HepG2 (cell line): ENCODE results near the gene ATP1A2. TPM values are rescaled to one million over a fixed set of nuclear protein-coding genes. Genes with fewer than 3 reads are reported as not detected.

Source experiments
- AGO1 ChIP-seq: fragments of 200-400 bp; formaldehyde crosslinking; IDR thresholded peaks from 2 replicates; pipeline ENCODE4 v1.6.1; 2017; ENCODE audit warnings: mild to moderate bottlenecking, low read depth, low read length, moderate library complexity; ENCODE audit not compliant: poor library complexity, severe bottlenecking
- FLYWCH1 ChIP-seq: sonication (generic); formaldehyde crosslinking; IDR thresholded peaks from 2 replicates; pipeline ENCODE4 v1.8.1; 2023; ENCODE audit warnings: mild to moderate bottlenecking, missing genetic modification reagents
- IRF2 ChIP-seq: IDR thresholded peaks from 2 replicates; pipeline ENCODE4 v1.6.1; 2018; ENCODE audit warnings: missing genetic modification reagents, missing compliant biosample characterization
- NR2F6 ChIP-seq, 2 experiments: IDR thresholded peaks; 2 replicates each; pipeline ENCODE4 v1.6.1; 2016; ENCODE audit warnings: antibody characterized with exemption in 1 of 2, mild to moderate bottlenecking in 1 of 2
- PPARG ChIP-seq: conservative IDR thresholded peaks from 2 replicates; pipeline ENCODE4 v1.6.1; 2016; ENCODE audit warnings: missing biosample characterization, missing genetic modification reagents
- SMAD3 ChIP-seq: sonication (generic); formaldehyde crosslinking; IDR thresholded peaks from 2 replicates; pipeline ENCODE4 v1.4.0; 2020; ENCODE audit warnings: missing genetic modification reagents
- ZC3H4 ChIP-seq: sonication (generic); formaldehyde crosslinking; IDR thresholded peaks from 2 replicates; pipeline ENCODE4 v1.4.0; 2020; ENCODE audit warnings: missing genetic modification reagents, borderline replicate concordance
- ZNF138 ChIP-seq: sonication (generic); formaldehyde crosslinking; IDR thresholded peaks from 2 replicates; pipeline ENCODE4 v1.5.0; 2020; ENCODE audit warnings: mild to moderate bottlenecking, low read depth, missing genetic modification reagents
- ZNF263 ChIP-seq: sonication (generic); formaldehyde crosslinking; IDR thresholded peaks from 2 replicates; pipeline ENCODE4 v1.4.0; 2020; ENCODE audit warnings: missing genetic modification reagents
- ZNF460 ChIP-seq: sonication (generic); formaldehyde crosslinking; IDR thresholded peaks from 2 replicates; pipeline ENCODE4 v1.5.1; 2020; ENCODE audit warnings: missing genetic modification reagents, mild to moderate bottlenecking, borderline replicate concordance
- ZNF614 ChIP-seq: IDR thresholded peaks from 2 replicates; pipeline ENCODE4 v1.6.1; 2018; ENCODE audit warnings: missing biosample characterization, missing genetic modification reagents, inconsistent platforms, borderline replicate concordance
- ZNF644 ChIP-seq: IDR thresholded peaks from 2 replicates; pipeline ENCODE4 v1.6.1; 2016; ENCODE audit warnings: low read depth
- ZNF878 ChIP-seq: sonication (generic); formaldehyde crosslinking; IDR thresholded peaks from 2 replicates; pipeline ENCODE4 v1.8.1; 2023; ENCODE audit warnings: mild to moderate bottlenecking, missing genetic modification reagents, moderate library complexity
- polyA plus RNA-seq, 8 experiments: library from polyadenylated mRNA; depleted of rRNA in 3 of 8; stranded (reverse) in 7 of 8; unstranded in 1 of 8; fragments of >200 nt; fragmentation: Illumina TruSeq in 4 of 8; extraction: Trizol in 4 of 8; gene quantifications; 2 replicates each; pipeline versions ENCODE4 v1.2.1 to v1.2.3, GENCODE V29; 2011 to 2016; ENCODE audit warnings: low read depth in 4 of 8, missing spikeins in 1 of 8, mixed read lengths in 1 of 8; ENCODE audit not compliant: insufficient read depth in 1 of 8
- total RNA-seq, 5 experiments: library from RNA; depleted of rRNA; stranded (reverse); fragments of >200 nt; fragmentation: Illumina TruSeq; extraction: Trizol; gene quantifications; 2 replicates each; pipeline ENCODE4 v1.2.3, GENCODE V29; 2016; ENCODE audit warnings: low read depth in 1 of 5
- TF ChIP-seq, protein P1 (sequence below): sonication (generic); formaldehyde crosslinking; IDR thresholded peaks from 2 replicates; pipeline ENCODE4 v1.4.0; 2020; ENCODE audit warnings: missing genetic modification reagents
- TF ChIP-seq, protein P2 (sequence below): sonication (generic); formaldehyde crosslinking; IDR thresholded peaks from 2 replicates; pipeline ENCODE4 v1.8.0; 2022; ENCODE audit warnings: missing genetic modification reagents, mild to moderate bottlenecking, inconsistent platforms, borderline replicate concordance
- TF ChIP-seq, protein P3 (sequence below): sonication (generic); formaldehyde crosslinking; IDR thresholded peaks from 2 replicates; pipeline ENCODE4 v1.5.0; 2020; ENCODE audit warnings: mild to moderate bottlenecking, missing genetic modification reagents, borderline replicate concordance
- TF ChIP-seq, protein P4 (sequence below): sonication (generic); formaldehyde crosslinking; IDR thresholded peaks from 2 replicates; pipeline ENCODE4 v1.4.0; 2020; ENCODE audit warnings: missing genetic modification reagents
- TF ChIP-seq, protein P5 (sequence below): sonication (generic); formaldehyde crosslinking; IDR thresholded peaks from 2 replicates; pipeline ENCODE4 v1.5.0; 2020; ENCODE audit warnings: missing genetic modification reagents

ATP1A2 gene
- total and polyA plus RNA-seq, 2 of the 13 experiments (the other 11 are each of a cell fraction or from before 2014, with no cell fraction given) = 0.16 TPM; not detected in 1

DNA sequence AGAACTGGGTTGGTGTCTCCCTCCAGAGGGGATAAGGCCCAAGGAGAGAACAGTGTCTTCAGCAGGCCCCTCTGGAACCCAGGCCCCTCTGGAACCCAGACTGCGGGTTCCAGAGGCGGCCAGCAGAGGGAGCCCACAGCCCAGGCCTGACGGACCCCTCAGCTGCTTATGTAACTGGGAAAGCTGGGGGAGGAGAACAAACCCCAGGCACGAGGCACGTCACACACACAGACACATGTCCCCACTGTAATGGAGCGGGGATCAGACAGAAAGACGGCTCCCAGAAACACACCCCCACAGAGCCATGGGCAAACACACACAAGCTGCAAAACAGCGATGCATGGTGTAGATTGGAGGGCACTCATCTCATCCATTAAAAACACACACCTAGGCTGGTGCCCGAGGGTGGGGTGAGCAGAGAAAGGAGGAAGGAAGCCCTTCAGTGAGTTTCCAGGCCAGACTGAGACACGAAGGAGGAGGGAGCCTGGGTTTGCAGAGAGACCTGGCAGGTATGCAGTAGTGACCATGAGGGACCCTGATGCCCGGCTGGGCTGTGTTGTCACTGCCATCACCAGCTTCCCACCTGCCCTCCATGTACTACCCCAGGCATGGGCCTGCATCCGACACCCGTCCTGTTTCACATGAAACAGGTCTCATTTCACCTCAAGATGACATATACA lies 14.4 kb upstream of the ATP1A2 start (continued):
- TF ChIP-seq, protein P1, sequence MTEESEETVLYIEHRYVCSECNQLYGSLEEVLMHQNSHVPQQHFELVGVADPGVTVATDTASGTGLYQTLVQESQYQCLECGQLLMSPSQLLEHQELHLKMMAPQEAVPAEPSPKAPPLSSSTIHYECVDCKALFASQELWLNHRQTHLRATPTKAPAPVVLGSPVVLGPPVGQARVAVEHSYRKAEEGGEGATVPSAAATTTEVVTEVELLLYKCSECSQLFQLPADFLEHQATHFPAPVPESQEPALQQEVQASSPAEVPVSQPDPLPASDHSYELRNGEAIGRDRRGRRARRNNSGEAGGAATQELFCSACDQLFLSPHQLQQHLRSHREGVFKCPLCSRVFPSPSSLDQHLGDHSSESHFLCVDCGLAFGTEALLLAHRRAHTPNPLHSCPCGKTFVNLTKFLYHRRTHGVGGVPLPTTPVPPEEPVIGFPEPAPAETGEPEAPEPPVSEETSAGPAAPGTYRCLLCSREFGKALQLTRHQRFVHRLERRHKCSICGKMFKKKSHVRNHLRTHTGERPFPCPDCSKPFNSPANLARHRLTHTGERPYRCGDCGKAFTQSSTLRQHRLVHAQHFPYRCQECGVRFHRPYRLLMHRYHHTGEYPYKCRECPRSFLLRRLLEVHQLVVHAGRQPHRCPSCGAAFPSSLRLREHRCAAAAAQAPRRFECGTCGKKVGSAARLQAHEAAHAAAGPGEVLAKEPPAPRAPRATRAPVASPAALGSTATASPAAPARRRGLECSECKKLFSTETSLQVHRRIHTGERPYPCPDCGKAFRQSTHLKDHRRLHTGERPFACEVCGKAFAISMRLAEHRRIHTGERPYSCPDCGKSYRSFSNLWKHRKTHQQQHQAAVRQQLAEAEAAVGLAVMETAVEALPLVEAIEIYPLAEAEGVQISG (CRISPR knock-in tag) = peak; percentile 45
- TF ChIP-seq, protein P2, sequence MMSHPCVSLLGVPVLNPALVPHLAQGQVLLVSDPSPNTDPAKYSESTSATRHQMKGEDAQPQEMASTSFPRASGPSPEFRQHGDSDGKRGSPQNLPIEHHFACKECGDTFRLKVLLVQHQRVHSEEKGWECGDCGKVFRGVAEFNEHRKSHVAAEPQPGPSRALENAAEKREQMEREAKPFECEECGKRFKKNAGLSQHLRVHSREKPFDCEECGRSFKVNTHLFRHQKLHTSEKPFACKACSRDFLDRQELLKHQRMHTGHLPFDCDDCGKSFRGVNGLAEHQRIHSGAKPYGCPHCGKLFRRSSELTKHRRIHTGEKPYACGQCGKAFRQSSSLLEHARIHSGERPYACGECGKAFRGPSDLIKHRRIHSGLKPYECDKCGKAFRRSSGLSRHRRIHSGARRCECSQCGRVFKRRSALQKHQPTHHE (CRISPR knock-in tag) = 0 out of 2 replicates have a peak, but pooled peaks have one; percentile 48
- TF ChIP-seq ZNF263 (CRISPR knock-in tag) (peak; percentile 45; the same call in 1 of the 2 replicates), ZNF644 (CRISPR knock-in tag) (no peak), ZNF138 (CRISPR knock-in tag) (no peak), SMAD3 (CRISPR knock-in tag) (0 out of 2 replicates have a peak, but pooled peaks have one; percentile 47), NR2F6 (IDR thresholded peaks at IDR 0.05) (no peak), NR2F6 (CRISPR knock-in tag; IDR thresholded peaks at IDR 0.05) (peak; percentile 45; the same call in 1 of the 2 replicates), FLYWCH1 (CRISPR knock-in tag) (no peak), AGO1 (no peak), ZC3H4 (CRISPR knock-in tag) (no peak), IRF2 (CRISPR knock-in tag) (0 out of 2 replicates have a peak, but pooled peaks have one; percentile 19), ZNF460 (CRISPR knock-in tag) (no peak), ZNF878 (CRISPR knock-in tag) (peak; percentile 50; the same call in 1 of the 2 replicates), PPARG (CRISPR knock-in tag) (no peak), ZNF614 (CRISPR knock-in tag) (no peak)
- TF ChIP-seq, protein P3, sequence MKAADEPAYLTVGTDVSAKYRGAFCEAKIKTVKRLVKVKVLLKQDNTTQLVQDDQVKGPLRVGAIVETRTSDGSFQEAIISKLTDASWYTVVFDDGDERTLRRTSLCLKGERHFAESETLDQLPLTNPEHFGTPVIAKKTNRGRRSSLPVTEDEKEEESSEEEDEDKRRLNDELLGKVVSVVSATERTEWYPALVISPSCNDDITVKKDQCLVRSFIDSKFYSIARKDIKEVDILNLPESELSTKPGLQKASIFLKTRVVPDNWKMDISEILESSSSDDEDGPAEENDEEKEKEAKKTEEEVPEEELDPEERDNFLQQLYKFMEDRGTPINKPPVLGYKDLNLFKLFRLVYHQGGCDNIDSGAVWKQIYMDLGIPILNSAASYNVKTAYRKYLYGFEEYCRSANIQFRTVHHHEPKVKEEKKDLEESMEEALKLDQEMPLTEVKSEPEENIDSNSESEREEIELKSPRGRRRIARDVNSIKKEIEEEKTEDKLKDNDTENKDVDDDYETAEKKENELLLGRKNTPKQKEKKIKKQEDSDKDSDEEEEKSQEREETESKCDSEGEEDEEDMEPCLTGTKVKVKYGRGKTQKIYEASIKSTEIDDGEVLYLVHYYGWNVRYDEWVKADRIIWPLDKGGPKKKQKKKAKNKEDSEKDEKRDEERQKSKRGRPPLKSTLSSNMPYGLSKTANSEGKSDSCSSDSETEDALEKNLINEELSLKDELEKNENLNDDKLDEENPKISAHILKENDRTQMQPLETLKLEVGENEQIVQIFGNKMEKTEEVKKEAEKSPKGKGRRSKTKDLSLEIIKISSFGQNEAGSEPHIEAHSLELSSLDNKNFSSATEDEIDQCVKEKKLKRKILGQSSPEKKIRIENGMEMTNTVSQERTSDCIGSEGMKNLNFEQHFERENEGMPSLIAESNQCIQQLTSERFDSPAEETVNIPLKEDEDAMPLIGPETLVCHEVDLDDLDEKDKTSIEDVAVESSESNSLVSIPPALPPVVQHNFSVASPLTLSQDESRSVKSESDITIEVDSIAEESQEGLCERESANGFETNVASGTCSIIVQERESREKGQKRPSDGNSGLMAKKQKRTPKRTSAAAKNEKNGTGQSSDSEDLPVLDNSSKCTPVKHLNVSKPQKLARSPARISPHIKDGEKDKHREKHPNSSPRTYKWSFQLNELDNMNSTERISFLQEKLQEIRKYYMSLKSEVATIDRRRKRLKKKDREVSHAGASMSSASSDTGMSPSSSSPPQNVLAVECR = peak; percentile 65; the same call in 1 of the 2 replicates
- TF ChIP-seq, protein P4, sequence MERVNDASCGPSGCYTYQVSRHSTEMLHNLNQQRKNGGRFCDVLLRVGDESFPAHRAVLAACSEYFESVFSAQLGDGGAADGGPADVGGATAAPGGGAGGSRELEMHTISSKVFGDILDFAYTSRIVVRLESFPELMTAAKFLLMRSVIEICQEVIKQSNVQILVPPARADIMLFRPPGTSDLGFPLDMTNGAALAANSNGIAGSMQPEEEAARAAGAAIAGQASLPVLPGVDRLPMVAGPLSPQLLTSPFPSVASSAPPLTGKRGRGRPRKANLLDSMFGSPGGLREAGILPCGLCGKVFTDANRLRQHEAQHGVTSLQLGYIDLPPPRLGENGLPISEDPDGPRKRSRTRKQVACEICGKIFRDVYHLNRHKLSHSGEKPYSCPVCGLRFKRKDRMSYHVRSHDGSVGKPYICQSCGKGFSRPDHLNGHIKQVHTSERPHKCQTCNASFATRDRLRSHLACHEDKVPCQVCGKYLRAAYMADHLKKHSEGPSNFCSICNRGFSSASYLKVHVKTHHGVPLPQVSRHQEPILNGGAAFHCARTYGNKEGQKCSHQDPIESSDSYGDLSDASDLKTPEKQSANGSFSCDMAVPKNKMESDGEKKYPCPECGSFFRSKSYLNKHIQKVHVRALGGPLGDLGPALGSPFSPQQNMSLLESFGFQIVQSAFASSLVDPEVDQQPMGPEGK (CRISPR knock-in tag) = peak; percentile 92
- TF ChIP-seq, protein P5, sequence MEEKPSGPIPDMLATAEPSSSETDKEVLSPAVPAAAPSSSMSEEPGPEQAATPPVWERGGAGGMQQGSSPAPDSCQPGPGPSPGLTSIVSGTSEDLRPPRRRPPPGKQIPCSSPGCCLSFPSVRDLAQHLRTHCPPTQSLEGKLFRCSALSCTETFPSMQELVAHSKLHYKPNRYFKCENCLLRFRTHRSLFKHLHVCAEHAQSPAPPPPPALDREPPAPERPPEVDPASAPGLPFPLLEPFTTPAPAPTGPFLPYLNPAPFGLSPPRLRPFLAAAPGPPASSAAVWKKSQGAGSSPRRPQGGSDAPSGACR (CRISPR knock-in tag) = no peak
